Effector memory CD4-positive, alpha-beta T cell (primary cell): ENCODE measurements around the gene PCTP.

Experiments
- DNase-seq, 3 donors: peaks; one replicate each; pipeline ENCODE4 v3.0.0-alpha.2; 2020
- H3K27ac ChIP-seq: 2 replicates; pipeline ENCODE4 v1.7.0; 2013; ENCODE audit warnings: mild to moderate bottlenecking, low read length, moderate library complexity; ENCODE audit not compliant: insufficient read depth, poor library complexity, severe bottlenecking
- H3K27me3 ChIP-seq: replicated peaks from 2 replicates; pipeline ENCODE4 v1.7.0; 2013; ENCODE audit warnings: mild to moderate bottlenecking, low read length; ENCODE audit not compliant: insufficient read depth, control insufficient read depth, poor library complexity, severe bottlenecking
- H3K36me3 ChIP-seq: 2 replicates; pipeline ENCODE4 v1.7.0; 2013; ENCODE audit warnings: mild to moderate bottlenecking, low read length, moderate library complexity; ENCODE audit not compliant: control insufficient read depth, insufficient read depth
- H3K4me1 ChIP-seq: 2 replicates; pipeline ENCODE4 v1.7.0; 2013; ENCODE audit warnings: low read length, mild to moderate bottlenecking; ENCODE audit not compliant: control insufficient read depth, insufficient read depth, poor library complexity, severe bottlenecking
- H3K4me3 ChIP-seq: 2 replicates; pipeline ENCODE4 v1.7.0; 2013; ENCODE audit warnings: low read length, low read depth, mild to moderate bottlenecking; ENCODE audit not compliant: insufficient read depth, poor library complexity, severe bottlenecking
- H3K9me3 ChIP-seq: 2 replicates; pipeline ENCODE4 v1.7.0; 2013; ENCODE audit warnings: mild to moderate bottlenecking, low read length, moderate library complexity; ENCODE audit not compliant: control insufficient read depth
- total RNA-seq, 3 donors: gene quantifications; one replicate each; lab custom pipeline; 2026; lab: John Stamatoyannopoulos, UW

Gene PCTP
- total RNA-seq, result 0.86 to 3.1 (median 2.8) reads per million in 3 donors

GRCh38 chr17:55750750-55751657 is at the start of gene PCTP:
Gene PCTP, plus strand, starts transcription at chr17:55751051. Its CDS starts 53 bp downstream, at chr17:55751104.
- peak; percentile 56 to 67 (median 56) for DNase-seq
- Histone ChIP-seq H3K4me1 (peaks cover 6% of the 10 kb centered on the region), H3K36me3 (no peaks in the 10 kb centered on the region), H3K9me3 (no peaks in the 10 kb centered on the region), H3K27ac (no peak within 1 kb of the TSS), H3K4me3 (peak within 1 kb of the TSS; percentile 86), H3K27me3 (no peaks in the 10 kb centered on the region)

- no peaks in the 10 kb centered on the region for H3K36me3 ChIP-seq
- no peak for DNase-seq
- H3K27ac ChIP-seq, result no peak overlapping the region
- no peaks in the 10 kb centered on the region for H3K4me1 ChIP-seq
- no peaks in the 10 kb centered on the region for H3K27me3 ChIP-seq
- H3K9me3 ChIP-seq, result no peaks in the 10 kb centered on the region
- no peak overlapping the region for H3K4me3 ChIP-seq
Measured at GRCh38 chr17:55702150-55702549, 48.7 kb upstream of the PCTP start.

- Histone ChIP-seq H3K4me1 (no peaks in the 10 kb centered on the region), H3K27me3 (no peaks in the 10 kb centered on the region), H3K4me3 (no peak overlapping the region), H3K36me3 (no peaks in the 10 kb centered on the region), H3K9me3 (no peaks in the 10 kb centered on the region), H3K27ac (no peak overlapping the region)
- DNase-seq, result no peak
Measured at GRCh38 chr17:55704401-55704800, 46.5 kb upstream of the PCTP start.

DNA sequence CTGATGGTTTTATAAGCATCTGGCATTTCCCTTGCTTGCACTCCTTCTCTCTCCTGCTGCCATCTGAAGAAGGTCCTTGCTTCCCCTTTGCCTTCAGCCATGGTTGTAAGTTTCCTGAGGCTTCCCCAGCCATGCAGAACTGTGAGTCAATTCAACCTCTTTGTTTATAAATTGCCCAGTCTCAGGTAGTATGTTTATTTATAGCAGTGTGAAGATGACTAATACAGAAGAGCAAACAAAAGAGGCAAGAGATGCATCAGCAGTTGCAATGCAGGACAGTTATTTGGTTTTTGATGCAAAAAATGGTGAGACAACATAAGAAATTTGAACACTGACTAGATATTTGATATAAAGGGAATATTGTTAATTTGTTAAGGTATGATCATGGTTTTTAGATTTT is 45.0 kb upstream of the PCTP start:
- Histone ChIP-seq H3K36me3 (no peaks in the 10 kb centered on the region), H3K4me3 (no peak overlapping the region), H3K27ac (no peak overlapping the region), H3K27me3 (no peaks in the 10 kb centered on the region), H3K4me1 (no peaks in the 10 kb centered on the region), H3K9me3 (no peaks in the 10 kb centered on the region)
- no peak for DNase-seq

- Histone ChIP-seq H3K27ac (no peak overlapping the region), H3K9me3 (no peaks in the 10 kb centered on the region), H3K36me3 (no peaks in the 10 kb centered on the region), H3K4me3 (no peak overlapping the region), H3K27me3 (no peaks in the 10 kb centered on the region), H3K4me1 (no peaks in the 10 kb centered on the region)
- no peak for DNase-seq
Measured at GRCh38 chr17:55706808-55707773, 43.8 kb upstream of the PCTP start.

DNA sequence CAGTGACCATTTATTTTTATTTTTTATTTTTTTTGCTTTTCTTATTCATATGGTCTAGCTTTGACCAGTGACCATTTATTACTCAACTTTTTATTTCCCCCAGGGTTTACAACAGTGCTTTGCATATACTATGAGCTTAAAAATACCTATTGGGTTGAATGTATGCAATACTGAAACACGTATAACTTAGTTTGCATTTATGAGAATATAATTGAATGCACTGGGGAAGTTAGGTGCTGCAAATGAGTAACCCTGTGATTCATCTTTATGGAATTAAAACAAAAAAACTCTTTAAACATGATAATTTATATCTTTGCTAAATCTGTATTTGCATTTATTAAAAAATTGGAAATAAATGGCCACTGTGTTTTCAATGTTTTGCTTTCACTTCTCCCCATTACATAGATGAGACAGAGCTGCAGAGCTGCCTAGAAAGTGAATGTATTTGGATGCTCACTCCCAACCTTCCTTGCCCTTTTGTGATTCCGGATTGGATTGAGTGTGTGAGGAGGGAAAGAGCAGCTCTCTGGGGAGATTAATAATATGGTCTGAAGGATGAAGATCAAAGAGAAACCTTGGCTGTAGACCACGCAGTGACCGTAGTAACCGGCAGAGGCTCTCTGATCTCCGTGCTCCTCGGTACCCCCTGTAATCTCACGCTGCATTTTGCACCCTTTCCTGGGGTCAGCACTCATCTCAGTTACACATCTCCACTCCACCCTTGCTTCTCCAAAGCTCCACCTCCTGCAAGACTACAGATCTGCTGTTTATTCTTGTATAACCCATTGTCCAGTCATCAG is 42.5 kb upstream of the PCTP start:
- H3K4me1 ChIP-seq, result no peaks in the 10 kb centered on the region
- H3K9me3 ChIP-seq, result no peaks in the 10 kb centered on the region
- H3K27me3 ChIP-seq, result no peaks in the 10 kb centered on the region
- no peak overlapping the region for H3K4me3 ChIP-seq
- no peak for DNase-seq
- no peak overlapping the region for H3K27ac ChIP-seq
- H3K36me3 ChIP-seq, result no peaks in the 10 kb centered on the region

DNA sequence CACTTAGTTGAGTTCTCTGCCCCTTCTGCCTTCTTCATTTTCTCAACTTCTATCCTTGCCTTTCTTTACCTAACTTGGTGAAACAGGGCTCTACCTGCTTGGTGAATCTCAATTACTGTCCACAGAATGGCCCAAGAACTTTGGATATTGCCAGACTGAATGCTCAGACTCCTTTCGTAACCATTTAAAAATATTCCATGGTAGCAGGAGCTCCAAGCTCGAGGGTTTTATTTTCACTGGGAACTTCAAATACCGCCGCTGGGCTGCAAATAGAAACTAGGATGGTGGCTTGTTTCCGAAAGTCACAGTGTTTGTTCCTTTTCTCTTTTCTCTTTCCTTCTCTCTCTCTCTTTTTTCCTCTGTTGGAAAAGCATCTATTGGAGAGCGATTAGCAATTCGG is 41.4 kb upstream of the PCTP start:
- Histone ChIP-seq H3K4me1 (no peaks in the 10 kb centered on the region), H3K27me3 (no peaks in the 10 kb centered on the region), H3K9me3 (no peaks in the 10 kb centered on the region), H3K36me3 (no peaks in the 10 kb centered on the region), H3K4me3 (no peak overlapping the region), H3K27ac (no peak overlapping the region)
- no peak for DNase-seq

GRCh38 chr17:55709984-55710383 is 40.9 kb upstream of the PCTP start:
- Histone ChIP-seq H3K36me3 (no peaks in the 10 kb centered on the region), H3K4me1 (no peaks in the 10 kb centered on the region), H3K27me3 (no peaks in the 10 kb centered on the region), H3K4me3 (no peak overlapping the region), H3K9me3 (no peaks in the 10 kb centered on the region), H3K27ac (no peak overlapping the region)
- no peak for DNase-seq

- no peak overlapping the region for H3K27ac ChIP-seq
Measured at GRCh38 chr17:55710410-55710809, 40.4 kb upstream of the PCTP start.

More at GRCh38 chr17:55710410-55710809, 40.4 kb upstream of the PCTP start:
- DNase-seq, result no peak
- no peaks in the 10 kb centered on the region for H3K27me3 ChIP-seq
- H3K4me1 ChIP-seq, result no peaks in the 10 kb centered on the region
- H3K9me3 ChIP-seq, result no peaks in the 10 kb centered on the region
- H3K36me3 ChIP-seq, result no peaks in the 10 kb centered on the region
- no peak overlapping the region for H3K4me3 ChIP-seq
